WERI-Rb-1 (cell line): ENCODE data around the gene RPL18A.

Experiments used
- DNase-seq: peaks from one replicate; pipeline ENCODE4 v3.0.0-alpha.2; 2020
- H3K27ac ChIP-seq: fragments of 250-450 bp; sonication (Bioruptor Pico); 2 replicates; pipeline ENCODE4 v1.5.1; 2020; ENCODE audit warnings: mild to moderate bottlenecking, moderate library complexity
- H3K27me3 ChIP-seq: fragments of 250-450 bp; sonication (Bioruptor Pico); 2 replicates; pipeline ENCODE4 v1.5.1; 2021; ENCODE audit warnings: mild to moderate bottlenecking, low read depth, moderate library complexity; ENCODE audit not compliant: insufficient read depth, severe bottlenecking
- H3K36me3 ChIP-seq: fragments of 250-450 bp; sonication (Bioruptor Pico); 2 replicates; pipeline ENCODE4 v1.5.1; 2020; ENCODE audit warnings: mild to moderate bottlenecking, moderate library complexity
- H3K4me3 ChIP-seq: 2 replicates; pipeline ENCODE4 v1.5.1; 2011; ENCODE audit warnings: low read depth, mild to moderate bottlenecking, control low read depth, low read length
- H3K9me3 ChIP-seq: fragments of 250-450 bp; sonication (Bioruptor Pico); 2 replicates; pipeline ENCODE4 v1.5.1; 2021; ENCODE audit warnings: mild to moderate bottlenecking, moderate library complexity; ENCODE audit not compliant: severe bottlenecking
- CTCF ChIP-seq: IDR thresholded peaks from 2 replicates; pipeline ENCODE4 v1.5.1; 2011; ENCODE audit warnings: low read depth, mild to moderate bottlenecking, control low read depth, inconsistent platforms, low read length

RPL18A gene

GRCh38 chr19:17843292-17843827 is 16.4 kb upstream of the RPL18A start:
- Histone ChIP-seq H3K27ac (no peak overlapping the region), H3K27me3 (no peaks in the 10 kb centered on the region), H3K36me3 (no peaks in the 10 kb centered on the region), H3K4me3 (no peak overlapping the region), H3K9me3 (no peaks in the 10 kb centered on the region)
- no peak for TF ChIP-seq CTCF
- no peak for DNase-seq

- no peaks in the 10 kb centered on the region for H3K36me3 ChIP-seq
- no peaks in the 10 kb centered on the region for H3K9me3 ChIP-seq
- no peaks in the 10 kb centered on the region for H3K27me3 ChIP-seq
- no peak for TF ChIP-seq CTCF
- no peak for DNase-seq
- H3K4me3 ChIP-seq, result no peak overlapping the region
- H3K27ac ChIP-seq, result no peak overlapping the region
These were observed 15.7 kb upstream of the RPL18A start for GRCh38 chr19:17843908-17844490.

GRCh38 chr19:17846146-17846545 is 13.6 kb upstream of the RPL18A start:
- no peaks in the 10 kb centered on the region for H3K36me3 ChIP-seq
- no peaks in the 10 kb centered on the region for H3K9me3 ChIP-seq
- no peak overlapping the region for H3K4me3 ChIP-seq
- H3K27me3 ChIP-seq, result no peaks in the 10 kb centered on the region
- no peak for DNase-seq
- TF ChIP-seq CTCF, result no peak
- H3K27ac ChIP-seq, result no peak overlapping the region

- no peak for DNase-seq
- H3K36me3 ChIP-seq, result no peaks in the 10 kb centered on the region
- H3K4me3 ChIP-seq, result no peak within 1 kb of the TSS
- peak within 1 kb of the TSS; percentile 67 for H3K27ac ChIP-seq
- TF ChIP-seq CTCF, result no peak
- no peaks in the 10 kb centered on the region for H3K9me3 ChIP-seq
- no peaks in the 10 kb centered on the region for H3K27me3 ChIP-seq
These were observed 12.0 kb upstream of the RPL18A start, which contains the start of gene JAK3 for GRCh38 chr19:17847538-17848366. TSS of gene JAK3 (minus strand) at chr19:17847982. CDS start at chr19:17844417, 3,565 bp downstream.

- H3K27ac ChIP-seq, result peak overlapping the region; percentile 67
- H3K36me3 ChIP-seq, result no peaks in the 10 kb centered on the region
- H3K4me3 ChIP-seq, result no peak overlapping the region
- H3K27me3 ChIP-seq, result no peaks in the 10 kb centered on the region
- no peaks in the 10 kb centered on the region for H3K9me3 ChIP-seq
- TF ChIP-seq CTCF, result no peak
- no peak for DNase-seq
These were observed 11.0 kb upstream of the RPL18A start for GRCh38 chr19:17848595-17849292.
